IPS-15b (cell line): ENCODE measurements around the gene MED13.
"Not testable (repeated sequence)": the region's sequence is repeated elsewhere in the genome, so short reads cannot be mapped to it uniquely, and the experiment has no call there.

Source experiments
- H3K27me3 ChIP-seq: one replicate; pipeline ENCODE4 v1.6.1; 2013; ENCODE audit warnings: low read length; ENCODE audit not compliant: control insufficient read depth, insufficient read depth
- H3K36me3 ChIP-seq: one replicate; pipeline ENCODE4 v1.6.1; 2013; ENCODE audit warnings: low read length; ENCODE audit not compliant: control insufficient read depth, insufficient read depth
- H3K4me1 ChIP-seq: one replicate; pipeline ENCODE4 v1.6.1; 2013; ENCODE audit warnings: mild to moderate bottlenecking, low read length; ENCODE audit not compliant: control insufficient read depth, insufficient read depth
- H3K4me3 ChIP-seq: one replicate; pipeline ENCODE4 v1.5.1; 2013; ENCODE audit warnings: low read depth, low read length
- H3K9ac ChIP-seq: one replicate; pipeline ENCODE4 v1.6.1; 2013; ENCODE audit warnings: low read depth, mild to moderate bottlenecking, low read length
- H3K9me3 ChIP-seq: one replicate; pipeline ENCODE4 v1.6.1; 2013; ENCODE audit warnings: mild to moderate bottlenecking, low read length; ENCODE audit not compliant: control insufficient read depth, insufficient read depth

Gene MED13

GRCh38 chr17:61894310-61894709 lies 170.8 kb downstream of the MED13 start:
- not testable (repeated sequence) for H3K9ac ChIP-seq, H3K9me3 ChIP-seq, H3K4me1 ChIP-seq, H3K27me3 ChIP-seq, H3K36me3 ChIP-seq, H3K4me3 ChIP-seq
